A549 (cell line): Measurements from ENCODE around the gene CACFD1. TPM values are rescaled to one million over a fixed set of nuclear protein-coding genes. Genes with fewer than 3 reads are reported as not detected.

Experiments used
- ATAC-seq, 2 experiments: fragments of 200-7000 bp in 1 of 2; fragments of >200 bp in 1 of 2; cut with Nextera tagmentation in 1 of 2; cut with Tn5 transposase in 1 of 2; 3 replicates each; pipeline versions ENCODE4 v1.8.0 to v1.9.1; 2018 to 2020; ENCODE audit warnings: mild to moderate bottlenecking in 1 of 2, moderate library complexity in 1 of 2
- CTCF ChIA-PET: fragments of 300-600 bp; sonication (Branson Sonifier 250); formaldehyde crosslinking; extraction: SDS; loops from one replicate; lab custom pipeline; 2021; ENCODE audit warnings: antibody characterized with exemption, inconsistent platforms; lab: Yijun Ruan, JAX
- POLR2A ChIA-PET: fragments of 350-600 bp; formaldehyde crosslinking; extraction: SDS; loops from one replicate; lab custom pipeline; 2021; ENCODE audit warnings: antibody characterized with exemption, inconsistent platforms; lab: Yijun Ruan, JAX
- DNase-seq, 2 experiments: peaks; one replicate each; pipeline versions ENCODE4 v3.0.0 to v3.0.0-alpha.2; 2011 to 2016; ENCODE audit warnings: low read depth in 1 of 2, low spot score in 1 of 2
- FAIRE-seq: peaks from 2 replicates; lab custom pipeline; 2011; peaks lifted over from hg19 to GRCh38; lab: Jason Lieb, UNC
- H3K27ac ChIP-seq, 2 experiments: fragments of >200 bp; sonication (Bioruptor Twin); formaldehyde crosslinking; 3 replicates each; pipeline ENCODE4 v1.5.1; 2016 to 2017
- H3K4me1 ChIP-seq: fragments of >200 bp; sonication (Bioruptor Twin); formaldehyde crosslinking; 3 replicates; pipeline ENCODE4 v1.6.1; 2016
- H3K4me2 ChIP-seq: fragments of >200 bp; sonication (Bioruptor Twin); formaldehyde crosslinking; 3 replicates; pipeline ENCODE4 v1.6.1; 2016
- H3K4me3 ChIP-seq: fragments of >200 bp; sonication (Bioruptor Twin); formaldehyde crosslinking; 3 replicates; pipeline ENCODE4 v1.5.1; 2016
- H3K9me3 ChIP-seq: fragments of >200 bp; sonication (Bioruptor Twin); formaldehyde crosslinking; 3 replicates; pipeline ENCODE4 v1.6.1; 2016
- BHLHE40 ChIP-seq: IDR thresholded peaks from 2 replicates; pipeline ENCODE4 v1.6.1; 2012; ENCODE audit warnings: low read depth, low read length, inconsistent platforms
- CEBPB ChIP-seq, 2 experiments: fragments of >200 bp in 1 of 2; sonication (Bioruptor Twin) in 1 of 2; formaldehyde crosslinking in 1 of 2; IDR thresholded peaks; 2 replicates each; pipeline ENCODE4 v1.6.1; 2012 to 2016
- CHD2 ChIP-seq: fragments of 150-350 bp; IDR thresholded peaks from 2 replicates; pipeline ENCODE4 v1.6.1; 2014; ENCODE audit warnings: low read length; ENCODE audit not compliant: partially characterized antibody
- EP300 ChIP-seq, 2 experiments: fragments of >200 bp; sonication (Bioruptor Twin); formaldehyde crosslinking; IDR thresholded peaks; 2 replicates in 1 of 2; 3 replicates in 1 of 2; pipeline ENCODE4 v1.6.1; 2016 to 2017
- FOSB ChIP-seq: fragments of 250-450 bp; sonication (Bioruptor Pico); IDR thresholded peaks from 2 replicates; pipeline ENCODE4 v1.5.0; 2020; ENCODE audit warnings: mild to moderate bottlenecking, moderate library complexity
- GATA3 ChIP-seq: IDR thresholded peaks from 2 replicates; pipeline ENCODE4 v1.6.1; 2012; ENCODE audit warnings: borderline replicate concordance
- HEYL ChIP-seq: fragments of 250-450 bp; sonication (Bioruptor Pico); IDR thresholded peaks from 2 replicates; pipeline ENCODE4 v1.8.0; 2021; ENCODE audit warnings: mild to moderate bottlenecking, moderate library complexity
- HOXB5 ChIP-seq: fragments of 250-450 bp; sonication (Bioruptor Pico); IDR thresholded peaks from 2 replicates; pipeline ENCODE4 v1.5.0; 2020; ENCODE audit warnings: mild to moderate bottlenecking, moderate library complexity
- JUNB ChIP-seq: fragments of >200 bp; sonication (Bioruptor Twin); formaldehyde crosslinking; IDR thresholded peaks from 2 replicates; pipeline ENCODE4 v1.6.1; 2016
- KDM1A ChIP-seq: fragments of 200-600 bp; sonication (generic); IDR thresholded peaks from 2 replicates; pipeline ENCODE4 v1.6.1; 2016; ENCODE audit warnings: low read depth, mild to moderate bottlenecking
- KDM5A ChIP-seq: fragments of 200-600 bp; sonication (generic); IDR thresholded peaks from 2 replicates; pipeline ENCODE4 v1.6.1; 2016; ENCODE audit warnings: antibody characterized with exemption, mild to moderate bottlenecking
- NR3C1 ChIP-seq: fragments of >200 bp; sonication (Bioruptor Twin); formaldehyde crosslinking; IDR thresholded peaks from 3 replicates; pipeline ENCODE4 v1.6.1; 2017
- PHF8 ChIP-seq: fragments of 200-600 bp; sonication (generic); IDR thresholded peaks from 2 replicates; pipeline ENCODE4 v1.6.1; 2016; ENCODE audit warnings: low read depth, mild to moderate bottlenecking, antibody characterized with exemption, moderate library complexity, borderline replicate concordance
- RARB ChIP-seq: fragments of 250-450 bp; sonication (Bioruptor Pico); IDR thresholded peaks from 2 replicates; pipeline ENCODE4 v1.8.0; 2021; ENCODE audit warnings: mild to moderate bottlenecking, moderate library complexity
- RCOR1 ChIP-seq: fragments of 150-350 bp; IDR thresholded peaks from 2 replicates; pipeline ENCODE4 v1.6.1; 2014; ENCODE audit warnings: antibody characterized with exemption, low read length, low read depth
- RFX5 ChIP-seq: fragments of 450-650 bp; IDR thresholded peaks from 2 replicates; pipeline ENCODE4 v1.7.1; 2014; ENCODE audit warnings: antibody characterized with exemption, mild to moderate bottlenecking, moderate library complexity
- TFCP2L1 ChIP-seq: fragments of 250-450 bp; sonication (Bioruptor Pico); IDR thresholded peaks from 2 replicates; pipeline ENCODE4 v1.5.0; 2021; ENCODE audit warnings: mild to moderate bottlenecking
- TP53 ChIP-seq: fragments of 250-450 bp; sonication (Bioruptor Pico); IDR thresholded peaks from 2 replicates; pipeline ENCODE4 v1.5.0; 2021; ENCODE audit warnings: mild to moderate bottlenecking, moderate library complexity
- ZFP36 ChIP-seq: fragments of 450-650 bp; IDR thresholded peaks from 2 replicates; pipeline ENCODE4 v1.6.1; 2014; ENCODE audit warnings: borderline replicate concordance; ENCODE audit not compliant: partially characterized antibody
- WGBS: methylation state at CpG from one replicate; pipeline ENCODE4 v1.1.6; 2017; ENCODE audit errors: missing lambda C conversion rate; 5-methylcytosine and 5-hydroxymethylcytosine counted together
- polyA plus RNA-seq, 4 experiments: library from polyadenylated mRNA; depleted of rRNA in 3 of 4; stranded (reverse); fragments of >200 nt; fragmentation: RNase III in 1 of 4; extraction: RNeasy Plus Mini Kit Qiagen cat#74134 plus additional on column Dnase treatment in 1 of 4; gene quantifications; 2 replicates in 3 of 4; 3 replicates in 1 of 4; pipeline ENCODE4 v1.2.3, GENCODE V29; 2011 to 2017
- TF ChIP-seq, protein P1 (sequence below): fragments of 250-450 bp; sonication (Bioruptor Pico); IDR thresholded peaks from 2 replicates; pipeline ENCODE4 v1.5.0; 2021; ENCODE audit warnings: mild to moderate bottlenecking, moderate library complexity, borderline replicate concordance

The CACFD1 gene
- polyA plus RNA-seq, 2 of the 4 experiments (the other 2 are of a cell fraction), result 5.0 to 8.0 TPM

DNA sequence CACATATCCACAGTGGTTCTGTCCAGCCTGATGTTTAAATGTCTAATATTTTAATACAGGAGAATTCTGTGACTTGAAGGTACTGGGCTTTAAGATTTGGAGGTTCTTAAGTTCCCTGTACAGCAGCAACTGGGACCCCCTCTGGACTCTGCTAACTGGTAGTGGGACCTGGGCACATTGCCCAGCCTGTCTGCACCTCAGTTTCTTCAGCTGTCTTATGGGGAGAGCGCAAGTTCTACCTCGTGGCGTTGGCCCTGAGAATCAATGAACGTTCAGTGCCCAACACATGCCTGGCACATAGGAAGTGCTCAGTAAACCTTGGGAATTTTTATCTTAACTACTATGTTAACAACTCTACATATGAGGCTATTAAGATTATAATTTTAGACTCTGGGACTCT is 17.7 kb downstream of the CACFD1 start:
- FAIRE-seq, result no peak
- DNase-seq, result no peak
- TF ChIP-seq EP300 (IDR thresholded peaks at IDR 0.05) (no peak), TFCP2L1 (CRISPR knock-in tag) (no peak), RCOR1 (no peak), KDM1A (no peak), KDM5A (no peak), TP53 (no peak), RARB (CRISPR knock-in tag) (no peak), HOXB5 (CRISPR knock-in tag) (no peak), GATA3 (no peak), CHD2 (no peak)
- TF ChIP-seq, protein P1, sequence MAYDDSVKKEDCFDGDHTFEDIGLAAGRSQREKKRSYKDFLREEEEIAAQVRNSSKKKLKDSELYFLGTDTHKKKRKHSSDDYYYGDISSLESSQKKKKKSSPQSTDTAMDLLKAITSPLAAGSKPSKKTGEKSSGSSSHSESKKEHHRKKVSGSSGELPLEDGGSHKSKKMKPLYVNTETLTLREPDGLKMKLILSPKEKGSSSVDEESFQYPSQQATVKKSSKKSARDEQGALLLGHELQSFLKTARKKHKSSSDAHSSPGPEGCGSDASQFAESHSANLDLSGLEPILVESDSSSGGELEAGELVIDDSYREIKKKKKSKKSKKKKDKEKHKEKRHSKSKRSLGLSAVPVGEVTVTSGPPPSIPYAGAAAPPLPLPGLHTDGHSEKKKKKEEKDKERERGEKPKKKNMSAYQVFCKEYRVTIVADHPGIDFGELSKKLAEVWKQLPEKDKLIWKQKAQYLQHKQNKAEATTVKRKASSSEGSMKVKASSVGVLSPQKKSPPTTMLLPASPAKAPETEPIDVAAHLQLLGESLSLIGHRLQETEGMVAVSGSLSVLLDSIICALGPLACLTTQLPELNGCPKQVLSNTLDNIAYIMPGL (CRISPR knock-in tag), result no peak
- TF ChIP-seq, all 56 proteins: peak for 0
- CTCF ChIA-PET, result interaction anchor here (0.7 to 2.3 kb wide), 5 partner anchors 8 to 73 kb away, joined by 3 to 11 read pairs (median 3); no protein-coding TSS in a partner anchor
- ATAC-seq, result no peak
- WGBS, result 98% methylated on average over 4 of the region's 4 CpGs
- Histone ChIP-seq H3K4me2 (peak overlapping the region; percentile 78), H3K27ac (no peak overlapping the region), H3K4me3 (no peak overlapping the region), H3K9me3 (no peaks in the 10 kb centered on the region), H3K4me1 (peaks cover 12% of the 10 kb centered on the region)
- POLR2A ChIA-PET, result interaction anchor here (2.2 kb wide), 1 partner anchor 9 kb away, joined by 7 read pairs; no protein-coding TSS in a partner anchor

DNA sequence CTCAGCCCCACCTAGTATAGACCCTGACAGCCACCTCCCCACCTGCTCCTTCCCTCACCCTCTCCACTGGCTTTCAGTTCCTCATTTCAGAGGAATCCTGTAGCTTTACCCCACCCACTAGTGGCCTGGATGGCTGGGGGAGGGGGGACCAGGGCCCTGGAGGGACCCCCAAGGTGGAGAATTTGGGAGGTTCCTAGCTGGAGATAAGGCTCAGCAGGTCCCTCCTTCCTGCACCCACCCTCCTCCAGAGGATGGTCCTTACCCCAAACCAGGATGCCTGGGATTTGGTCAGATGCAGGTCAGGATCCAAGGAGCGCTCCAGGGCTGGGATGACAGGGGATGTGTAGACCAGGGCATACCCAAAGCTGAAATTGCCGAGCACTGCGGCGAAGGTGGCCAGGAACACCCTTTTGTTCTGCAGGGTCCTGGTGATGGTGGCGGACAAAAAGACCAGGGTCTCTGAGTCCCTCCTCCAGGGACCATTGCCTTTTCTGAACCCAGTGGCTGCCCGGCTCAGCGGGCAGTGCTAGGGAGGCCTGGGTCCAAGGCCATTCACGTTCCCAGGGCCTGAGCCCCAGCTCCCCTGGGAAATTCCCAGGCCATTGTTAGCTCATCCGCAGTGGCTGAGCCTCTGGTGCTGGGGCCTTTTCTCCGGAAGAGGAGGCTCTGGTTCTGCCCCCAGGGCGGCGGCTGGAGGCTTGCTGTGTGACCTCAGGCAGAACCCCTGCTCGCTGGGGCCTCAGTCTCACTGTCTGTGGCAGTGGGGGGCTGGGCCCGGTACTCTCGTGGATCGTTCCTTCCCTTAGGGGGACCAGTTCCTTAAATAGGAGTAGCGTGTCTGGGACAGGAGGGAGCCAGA is 18.4 kb downstream of the CACFD1 start:
- Histone ChIP-seq H3K4me3 (peak overlapping the region; percentile 58), H3K27ac (peak overlapping the region; percentile 73 to 96), H3K4me2 (peak overlapping the region; percentile 78), H3K4me1 (peaks cover 12% of the 10 kb centered on the region), H3K9me3 (no peaks in the 10 kb centered on the region)
- no peak for DNase-seq
- TF ChIP-seq ZFP36 (no peak), CHD2 (no peak), NR3C1 (no peak), PHF8 (no peak), BHLHE40 (no peak), HEYL (CRISPR knock-in tag) (no peak), FOSB (CRISPR knock-in tag) (no peak), CEBPB (IDR thresholded peaks at IDR 0.05) (no peak), RFX5 (no peak), JUNB (no peak)
- FAIRE-seq, result no peak
- peak; percentile 23 to 51 for ATAC-seq
- ChIA-PET CTCF (interaction anchor here (0.7 to 2.3 kb wide), 6 partner anchors 7 to 119 kb away, joined by 3 to 11 read pairs (median 4); no protein-coding TSS in a partner anchor), POLR2A (interaction anchor here (1.0 to 2.2 kb wide), 5 partner anchors 9 to 448 kb away, joined by 3 to 14 read pairs (median 6); partner anchors contain the start of genes CACFD1 and GTF3C5)
- WGBS, result 35% methylated on average over 16 of the region's 17 CpGs
